ENCODE measurements around the gene CPS1.

GRCh38 chr2:210626849-210627248, 70.5 kb downstream of the CPS1 start:
- TF ChIP-seq POLR2A (IDR thresholded peaks at IDR 0.05) (no peak), CTCF (IDR thresholded peaks at IDR 0.05) (no peak)

Data from breast epithelium (tissue), 3 donors.